ENCODE results near the gene PLCXD3.

PLCXD3 gene

DNA sequence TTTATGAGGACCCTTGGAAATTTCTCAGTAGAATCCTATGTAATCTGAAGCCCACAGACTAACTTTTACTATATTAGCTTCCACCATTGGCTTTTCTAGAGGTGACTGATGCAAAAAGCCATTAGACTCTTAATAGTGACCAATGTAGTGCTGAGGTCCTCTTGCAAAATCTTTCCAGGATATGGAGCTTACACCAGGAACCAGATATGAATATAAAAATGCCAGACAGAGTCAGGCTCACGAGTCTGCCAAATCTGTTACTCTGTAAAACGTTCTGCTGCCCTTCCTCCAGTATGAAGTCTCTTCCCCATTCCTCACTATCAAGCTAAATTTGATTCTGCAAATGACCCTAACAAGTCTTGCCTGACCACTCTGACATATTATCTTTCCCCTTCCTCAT lies 223.7 kb downstream of the PLCXD3 start:
- no peak overlapping the region for H3K4me3 ChIP-seq (replicated peaks; ENCODE audit: insufficient read depth, low read length)
- no peak for DNase-seq (ENCODE audit: low read depth in 1 of 2, low spot score in 1 of 2)
- TF ChIP-seq SPI1 (IDR thresholded peaks at IDR 0.05; ENCODE audit: borderline replicate concordance, low read depth) (no peak), POLR2AphosphoS5 (IDR thresholded peaks at IDR 0.05; ENCODE audit: low read depth) (no peak), GABPA (IDR thresholded peaks at IDR 0.05; ENCODE audit: low read depth) (no peak)
- TF ChIP-seq, protein P1, sequence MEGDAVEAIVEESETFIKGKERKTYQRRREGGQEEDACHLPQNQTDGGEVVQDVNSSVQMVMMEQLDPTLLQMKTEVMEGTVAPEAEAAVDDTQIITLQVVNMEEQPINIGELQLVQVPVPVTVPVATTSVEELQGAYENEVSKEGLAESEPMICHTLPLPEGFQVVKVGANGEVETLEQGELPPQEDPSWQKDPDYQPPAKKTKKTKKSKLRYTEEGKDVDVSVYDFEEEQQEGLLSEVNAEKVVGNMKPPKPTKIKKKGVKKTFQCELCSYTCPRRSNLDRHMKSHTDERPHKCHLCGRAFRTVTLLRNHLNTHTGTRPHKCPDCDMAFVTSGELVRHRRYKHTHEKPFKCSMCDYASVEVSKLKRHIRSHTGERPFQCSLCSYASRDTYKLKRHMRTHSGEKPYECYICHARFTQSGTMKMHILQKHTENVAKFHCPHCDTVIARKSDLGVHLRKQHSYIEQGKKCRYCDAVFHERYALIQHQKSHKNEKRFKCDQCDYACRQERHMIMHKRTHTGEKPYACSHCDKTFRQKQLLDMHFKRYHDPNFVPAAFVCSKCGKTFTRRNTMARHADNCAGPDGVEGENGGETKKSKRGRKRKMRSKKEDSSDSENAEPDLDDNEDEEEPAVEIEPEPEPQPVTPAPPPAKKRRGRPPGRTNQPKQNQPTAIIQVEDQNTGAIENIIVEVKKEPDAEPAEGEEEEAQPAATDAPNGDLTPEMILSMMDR (IDR thresholded peaks at IDR 0.05; ENCODE audit: insufficient read depth, low read length): no peak
- TF ChIP-seq, protein P2, sequence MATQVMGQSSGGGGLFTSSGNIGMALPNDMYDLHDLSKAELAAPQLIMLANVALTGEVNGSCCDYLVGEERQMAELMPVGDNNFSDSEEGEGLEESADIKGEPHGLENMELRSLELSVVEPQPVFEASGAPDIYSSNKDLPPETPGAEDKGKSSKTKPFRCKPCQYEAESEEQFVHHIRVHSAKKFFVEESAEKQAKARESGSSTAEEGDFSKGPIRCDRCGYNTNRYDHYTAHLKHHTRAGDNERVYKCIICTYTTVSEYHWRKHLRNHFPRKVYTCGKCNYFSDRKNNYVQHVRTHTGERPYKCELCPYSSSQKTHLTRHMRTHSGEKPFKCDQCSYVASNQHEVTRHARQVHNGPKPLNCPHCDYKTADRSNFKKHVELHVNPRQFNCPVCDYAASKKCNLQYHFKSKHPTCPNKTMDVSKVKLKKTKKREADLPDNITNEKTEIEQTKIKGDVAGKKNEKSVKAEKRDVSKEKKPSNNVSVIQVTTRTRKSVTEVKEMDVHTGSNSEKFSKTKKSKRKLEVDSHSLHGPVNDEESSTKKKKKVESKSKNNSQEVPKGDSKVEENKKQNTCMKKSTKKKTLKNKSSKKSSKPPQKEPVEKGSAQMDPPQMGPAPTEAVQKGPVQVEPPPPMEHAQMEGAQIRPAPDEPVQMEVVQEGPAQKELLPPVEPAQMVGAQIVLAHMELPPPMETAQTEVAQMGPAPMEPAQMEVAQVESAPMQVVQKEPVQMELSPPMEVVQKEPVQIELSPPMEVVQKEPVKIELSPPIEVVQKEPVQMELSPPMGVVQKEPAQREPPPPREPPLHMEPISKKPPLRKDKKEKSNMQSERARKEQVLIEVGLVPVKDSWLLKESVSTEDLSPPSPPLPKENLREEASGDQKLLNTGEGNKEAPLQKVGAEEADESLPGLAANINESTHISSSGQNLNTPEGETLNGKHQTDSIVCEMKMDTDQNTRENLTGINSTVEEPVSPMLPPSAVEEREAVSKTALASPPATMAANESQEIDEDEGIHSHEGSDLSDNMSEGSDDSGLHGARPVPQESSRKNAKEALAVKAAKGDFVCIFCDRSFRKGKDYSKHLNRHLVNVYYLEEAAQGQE (IDR thresholded peaks at IDR 0.05; ENCODE audit: insufficient replicate concordance, low read depth): no peak
- no peak overlapping the region for H3K27ac ChIP-seq (replicated peaks)
- H3K27me3 ChIP-seq (ENCODE audit: insufficient read depth, poor library complexity, severe bottlenecking): no peaks in the 10 kb centered on the region

DNA sequence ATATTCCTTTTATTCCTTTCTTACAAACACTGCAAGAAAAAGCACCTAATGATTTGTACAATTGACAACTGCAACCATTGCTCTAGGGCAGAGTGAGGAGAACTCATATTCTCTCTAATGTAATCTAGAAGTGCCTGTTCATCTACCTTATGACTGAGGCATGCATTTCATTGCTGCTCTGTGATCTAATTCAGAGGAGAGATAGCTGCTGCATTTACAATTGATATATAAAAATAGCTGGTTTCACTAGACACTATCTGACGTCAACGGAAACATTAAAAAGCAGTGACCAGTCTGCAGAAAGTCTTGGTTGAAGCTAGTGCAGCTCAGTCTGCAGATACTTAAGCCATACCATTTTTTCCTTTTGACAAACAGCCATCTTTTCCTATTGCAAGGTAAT lies 224.2 kb downstream of the PLCXD3 start:
- TF ChIP-seq, protein P1 (IDR thresholded peaks at IDR 0.05; ENCODE audit: insufficient read depth, low read length): no peak
- TF ChIP-seq POLR2AphosphoS5 (IDR thresholded peaks at IDR 0.05; ENCODE audit: low read depth): no peak
- TF ChIP-seq, protein P2 (IDR thresholded peaks at IDR 0.05; ENCODE audit: insufficient replicate concordance, low read depth): no peak
- TF ChIP-seq SPI1 (IDR thresholded peaks at IDR 0.05; ENCODE audit: borderline replicate concordance, low read depth): no peak
- TF ChIP-seq GABPA (IDR thresholded peaks at IDR 0.05; ENCODE audit: low read depth): no peak
- H3K27ac ChIP-seq (replicated peaks): no peak overlapping the region
- H3K27me3 ChIP-seq (ENCODE audit: insufficient read depth, poor library complexity, severe bottlenecking): no peaks in the 10 kb centered on the region
- no peak overlapping the region for H3K4me3 ChIP-seq (replicated peaks; ENCODE audit: insufficient read depth, low read length)
- DNase-seq (ENCODE audit: low read depth in 1 of 2, low spot score in 1 of 2): no peak

DNA sequence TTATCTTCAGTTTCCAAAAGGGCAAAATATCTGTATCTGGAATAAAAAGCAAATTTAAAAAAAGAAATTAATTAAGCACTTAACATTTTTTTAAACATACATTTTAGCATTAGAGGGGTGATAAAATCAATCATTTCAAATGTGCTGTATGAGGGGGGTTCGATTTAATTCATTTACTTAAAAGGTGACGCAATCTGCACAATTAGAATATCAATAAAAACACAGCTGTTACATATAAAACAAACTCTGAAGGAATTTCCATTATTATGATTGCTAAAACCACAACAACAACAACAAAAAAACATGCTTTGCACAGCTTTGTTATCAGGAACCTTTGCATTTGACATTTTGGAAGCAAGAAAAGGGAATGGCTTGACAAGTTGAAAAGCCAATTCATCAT lies 225.5 kb downstream of the PLCXD3 start:
- H3K4me3 ChIP-seq (replicated peaks; ENCODE audit: insufficient read depth, low read length): no peak overlapping the region
- H3K27me3 ChIP-seq (ENCODE audit: insufficient read depth, poor library complexity, severe bottlenecking): no peaks in the 10 kb centered on the region
- H3K27ac ChIP-seq (replicated peaks): no peak overlapping the region
- no peak for DNase-seq (ENCODE audit: low read depth in 1 of 2, low spot score in 1 of 2)
- TF ChIP-seq, protein P2 (IDR thresholded peaks at IDR 0.05; ENCODE audit: insufficient replicate concordance, low read depth): no peak
- TF ChIP-seq POLR2AphosphoS5 (IDR thresholded peaks at IDR 0.05; ENCODE audit: low read depth) (no peak), SPI1 (IDR thresholded peaks at IDR 0.05; ENCODE audit: borderline replicate concordance, low read depth) (no peak), GABPA (IDR thresholded peaks at IDR 0.05; ENCODE audit: low read depth) (no peak)
- TF ChIP-seq, protein P1 (IDR thresholded peaks at IDR 0.05; ENCODE audit: insufficient read depth, low read length): no peak

Data from HL-60 (cell line).